HG02678 (cell line): Measurements from ENCODE around the gene CASZ1.

Experiments
- ATAC-seq: cut with Tn5 transposase; IDR thresholded peaks from one replicate; pipeline ENCODE4 v1.9.1; 2021; ENCODE audit warnings: mild to moderate bottlenecking, moderate library complexity; ENCODE audit not compliant: unreplicated experiment

The CASZ1 gene

DNA sequence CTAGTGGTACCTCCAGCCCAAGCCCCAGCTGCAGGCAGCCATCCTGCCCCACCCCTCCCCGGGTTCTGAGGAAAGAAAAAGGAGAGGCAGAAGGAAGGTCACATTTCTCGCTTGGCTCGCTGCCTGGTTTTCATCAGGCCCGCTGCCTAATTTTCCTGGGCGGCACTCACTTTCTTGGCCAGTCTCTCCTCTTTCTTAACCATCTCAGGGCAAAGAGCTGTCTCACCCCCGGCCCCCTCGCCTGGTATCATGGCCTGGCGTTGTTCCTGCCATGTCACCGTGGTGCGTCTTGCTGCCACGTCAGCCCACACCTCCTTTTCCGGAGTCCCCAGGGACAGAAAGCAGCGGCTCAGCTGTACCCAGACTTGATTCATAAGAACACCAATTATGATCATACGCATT is 26.6 kb upstream of the CASZ1 start:
- no peak for ATAC-seq

DNA sequence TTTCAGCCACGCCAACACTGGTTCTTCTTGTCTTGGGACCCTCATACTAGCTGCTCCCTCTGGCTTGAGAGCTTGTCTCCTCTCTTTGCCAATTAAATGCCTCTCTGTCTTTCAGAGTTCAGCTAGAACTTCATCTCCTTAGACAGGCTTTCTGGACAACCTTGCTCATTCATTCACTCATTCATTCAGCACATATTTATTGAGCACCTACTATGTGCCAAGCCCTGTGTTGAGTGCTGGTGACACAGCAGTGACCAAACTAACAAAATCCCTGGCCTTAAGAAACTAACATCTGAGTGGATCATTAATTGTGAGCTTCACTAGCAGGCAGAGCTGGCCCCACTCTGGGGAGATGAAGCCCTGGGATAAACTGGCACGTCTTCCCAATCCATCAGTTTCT is 24.9 kb upstream of the CASZ1 start:
- no peak for ATAC-seq

DNA sequence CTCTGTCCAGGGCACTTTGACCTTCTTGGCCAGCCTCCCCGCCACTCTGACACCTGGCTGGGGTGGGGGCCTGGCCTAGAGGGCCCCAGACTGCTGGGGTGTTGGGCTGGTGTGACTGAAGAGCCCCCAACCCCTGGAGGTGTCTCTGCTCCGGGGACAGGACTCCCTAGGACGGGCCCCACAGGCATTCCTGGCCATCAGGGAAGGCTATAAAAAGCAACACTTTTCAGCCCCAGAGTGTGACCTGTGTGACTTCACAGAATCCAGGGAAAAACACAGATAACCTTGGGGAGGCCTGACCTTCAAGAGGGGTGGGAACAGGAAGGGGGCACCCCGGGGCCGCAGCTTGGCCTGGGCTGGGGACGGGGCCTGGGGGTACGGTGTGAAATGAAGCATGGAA is 24.0 kb upstream of the CASZ1 start:
- no peak for ATAC-seq

DNA sequence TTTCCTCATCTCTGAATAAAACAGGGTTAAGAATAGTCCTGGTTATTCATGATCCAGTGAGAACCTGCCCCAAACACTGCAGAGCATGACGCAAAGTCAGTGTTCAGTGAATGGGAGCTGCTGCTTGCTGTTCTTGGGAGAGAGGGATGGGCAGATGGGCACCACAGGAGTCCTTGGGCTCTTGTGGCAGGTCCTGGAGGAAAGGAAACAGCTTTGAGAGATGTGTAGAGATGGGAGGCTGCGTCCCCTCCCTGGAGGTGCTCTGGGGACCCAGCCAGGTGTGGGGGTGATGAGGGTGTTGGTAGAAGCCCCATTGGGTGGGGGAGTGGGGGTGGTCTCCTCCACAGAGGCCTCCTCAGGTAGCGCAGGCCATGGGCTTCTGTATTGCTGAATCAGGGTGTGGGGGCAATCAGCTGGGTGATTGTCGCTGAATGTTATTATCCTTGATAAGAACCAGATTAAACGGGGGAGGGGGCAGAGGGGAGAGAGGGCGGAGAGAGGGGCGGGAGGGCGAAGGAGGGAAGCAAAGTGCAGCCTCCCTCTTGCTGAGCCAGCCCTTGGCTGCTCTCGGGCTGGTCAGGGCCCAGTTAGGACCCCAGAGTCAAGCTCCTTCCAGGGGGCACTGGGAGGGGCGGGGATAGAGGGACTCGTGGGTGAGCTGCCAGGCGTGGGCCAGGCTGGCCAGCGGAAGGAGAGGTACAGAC is 22.9 kb upstream of the CASZ1 start:
- ATAC-seq = no peak

DNA sequence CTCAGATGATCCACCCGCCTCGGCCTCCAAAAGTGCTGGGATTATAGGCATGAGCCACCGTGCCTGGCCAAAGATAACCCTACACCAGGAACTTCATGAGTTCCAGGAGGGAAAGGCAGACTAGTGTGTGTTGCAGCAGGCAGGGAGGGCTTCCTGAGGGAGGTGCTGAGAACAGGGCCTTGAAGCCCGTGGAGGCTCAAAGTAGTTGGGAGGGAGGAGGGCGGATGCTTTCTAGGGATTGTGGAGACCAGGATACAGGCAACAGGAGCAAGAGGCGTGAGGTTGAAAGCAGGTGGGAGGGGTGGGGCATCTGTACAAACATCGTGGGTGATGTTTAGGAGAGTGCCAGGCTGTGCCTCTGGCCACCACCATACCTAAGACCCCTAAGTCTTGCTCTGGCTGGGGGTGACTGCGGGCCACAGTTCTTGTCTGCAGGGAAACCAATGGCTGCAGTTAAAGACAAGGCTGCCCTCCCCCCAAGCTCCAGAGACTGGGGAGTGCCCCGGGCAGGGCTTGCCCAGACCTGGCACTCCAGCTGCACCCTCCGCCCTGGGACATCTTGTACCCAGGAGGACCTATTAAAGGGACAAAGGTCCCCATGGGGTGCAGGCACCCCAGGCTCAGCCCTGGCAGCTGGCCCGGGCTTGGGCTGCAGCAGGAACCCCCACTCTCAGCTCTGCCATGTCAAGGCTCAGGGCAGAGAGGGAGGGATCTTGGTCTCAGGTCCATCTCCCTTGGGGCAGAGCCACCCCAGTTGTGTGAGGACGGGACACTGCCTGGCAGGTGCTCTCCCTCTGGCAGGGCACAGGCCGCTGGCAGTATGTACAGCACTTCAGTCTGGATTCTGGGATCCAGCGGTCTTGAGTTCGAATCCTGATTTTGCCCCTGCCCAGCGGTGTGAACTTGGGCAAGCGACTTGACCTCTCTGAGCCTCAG is 22.1 kb upstream of the CASZ1 start:
- ATAC-seq = no peak

DNA sequence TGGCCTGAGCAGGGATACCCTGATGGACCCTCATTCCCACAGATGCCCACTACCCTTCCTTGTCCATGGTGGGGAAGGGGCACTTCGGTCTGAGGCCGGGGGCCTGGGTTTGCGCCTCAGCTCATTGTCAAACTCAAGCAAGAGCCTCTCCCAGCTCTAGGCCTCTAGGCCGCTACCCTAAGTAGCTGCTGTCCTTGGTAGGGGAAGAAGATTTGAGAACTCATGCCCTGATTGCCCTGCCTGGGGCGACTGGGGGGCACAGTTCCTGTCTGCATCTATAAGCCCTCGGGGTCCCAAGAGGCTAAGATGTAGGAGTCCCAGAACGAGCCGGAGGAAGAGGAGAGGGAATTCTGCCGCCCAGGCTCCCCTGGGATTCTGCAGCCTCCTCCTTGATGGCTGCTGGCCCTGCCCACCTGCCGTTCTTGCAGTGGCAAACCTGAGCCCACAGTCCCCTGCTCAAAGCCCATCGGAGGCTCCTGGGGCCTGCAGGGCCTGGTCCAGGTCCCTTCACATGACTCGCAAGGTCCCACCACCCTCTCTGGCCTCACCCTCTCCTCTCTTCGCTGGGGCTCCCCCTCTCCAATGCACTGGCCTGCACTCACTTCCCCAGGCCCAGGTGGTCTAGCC is 20.4 kb upstream of the CASZ1 start:
- ATAC-seq = no peak

DNA sequence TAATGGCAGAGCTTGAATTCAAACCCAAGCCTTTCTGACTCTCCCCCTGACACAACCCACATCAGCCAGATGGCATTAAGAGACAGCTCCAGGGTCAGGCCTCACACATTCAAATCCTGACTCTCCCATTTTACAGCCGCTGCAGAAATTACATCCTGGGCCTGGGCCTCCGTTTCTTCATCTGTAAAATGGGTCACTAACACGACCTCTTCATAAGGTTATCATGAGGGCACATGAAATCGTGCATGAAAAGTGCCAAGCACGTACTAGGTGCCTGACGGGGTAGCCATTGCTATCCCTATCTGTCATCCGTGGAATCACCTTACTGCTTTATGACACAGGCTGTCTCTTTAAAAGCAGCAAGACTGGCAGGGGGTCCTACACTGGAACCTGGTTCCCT is 19.8 kb upstream of the CASZ1 start:
- ATAC-seq = no peak

DNA sequence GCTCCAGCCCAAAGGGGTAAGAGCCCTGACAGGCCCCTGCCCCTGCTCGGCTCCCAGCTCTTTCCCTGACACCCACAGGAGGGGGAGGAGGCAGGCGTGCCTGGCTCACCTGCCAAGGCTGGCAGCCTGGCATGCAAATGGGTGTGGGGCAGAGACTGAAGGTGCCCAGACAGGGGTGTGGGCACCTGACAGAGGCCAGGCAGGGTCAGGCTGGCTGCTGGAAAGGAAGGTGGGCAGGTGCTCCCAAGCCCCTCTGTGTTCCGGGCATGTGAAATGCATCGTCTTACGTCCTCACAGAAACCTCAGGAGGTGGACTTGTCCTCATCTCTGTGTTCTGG is 19.4 kb upstream of the CASZ1 start:
- ATAC-seq = no peak

DNA sequence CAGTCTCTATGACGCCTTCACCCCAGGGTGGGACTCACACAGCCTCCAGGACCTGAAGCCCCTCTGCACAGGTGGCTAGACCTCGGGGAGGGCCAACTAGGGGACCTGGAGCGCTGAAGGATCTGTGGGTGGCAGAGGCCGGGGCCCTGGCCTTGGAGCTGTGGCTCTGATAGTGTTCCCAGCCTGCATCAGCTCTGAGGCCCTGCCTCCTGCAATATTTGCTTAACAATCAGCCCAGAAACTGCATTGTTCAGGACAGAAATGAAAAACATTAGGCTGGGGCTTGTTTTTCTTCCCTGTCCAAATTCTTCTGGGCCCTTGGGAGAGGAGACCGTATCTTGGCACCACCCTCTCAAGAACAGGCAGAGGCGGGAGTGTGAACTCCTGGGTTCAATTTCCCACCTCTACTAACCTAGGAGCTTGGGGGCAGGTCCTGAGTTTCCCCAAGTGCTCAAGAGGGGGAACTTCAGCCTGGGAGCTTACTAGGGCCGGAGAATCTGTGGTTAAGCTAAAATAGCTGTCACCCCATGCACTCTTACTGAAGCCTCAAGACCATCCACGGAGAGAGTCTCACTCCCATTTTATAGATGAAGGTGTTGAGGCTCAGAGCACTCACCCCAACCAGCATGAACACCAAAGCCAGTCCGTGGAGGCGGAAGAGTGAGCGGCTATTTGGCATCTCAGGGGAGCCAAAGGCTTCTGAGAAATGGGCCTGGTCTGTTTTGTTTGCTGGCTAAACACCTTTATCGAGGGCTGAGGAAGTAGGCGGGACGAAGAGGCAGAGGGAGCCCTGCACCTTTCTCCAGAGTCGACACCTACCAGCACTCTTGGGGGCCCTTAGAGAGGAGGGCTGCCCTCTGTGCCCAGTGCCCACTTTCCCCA is 18.8 kb upstream of the CASZ1 start:
- no peak for ATAC-seq

DNA sequence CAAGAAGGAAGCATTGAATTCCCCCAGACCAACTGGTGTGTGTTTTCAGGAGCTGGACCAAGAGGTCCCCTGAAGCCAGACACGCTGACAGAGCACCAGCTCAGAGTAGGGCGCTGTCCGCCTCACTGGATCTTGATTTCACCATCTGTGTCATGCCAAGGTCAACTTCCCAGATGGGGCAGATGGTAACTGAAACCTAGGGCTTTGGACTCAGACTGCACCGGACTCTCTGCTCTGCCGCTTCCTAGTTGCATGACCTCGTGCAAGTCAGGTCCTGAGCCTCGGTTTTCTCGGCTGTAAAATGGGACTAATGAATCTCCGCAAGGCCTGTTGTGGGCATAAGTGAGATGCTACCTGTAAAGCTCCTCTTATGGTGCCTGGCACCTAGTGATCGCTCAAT is 17.9 kb upstream of the CASZ1 start:
- no peak for ATAC-seq

DNA sequence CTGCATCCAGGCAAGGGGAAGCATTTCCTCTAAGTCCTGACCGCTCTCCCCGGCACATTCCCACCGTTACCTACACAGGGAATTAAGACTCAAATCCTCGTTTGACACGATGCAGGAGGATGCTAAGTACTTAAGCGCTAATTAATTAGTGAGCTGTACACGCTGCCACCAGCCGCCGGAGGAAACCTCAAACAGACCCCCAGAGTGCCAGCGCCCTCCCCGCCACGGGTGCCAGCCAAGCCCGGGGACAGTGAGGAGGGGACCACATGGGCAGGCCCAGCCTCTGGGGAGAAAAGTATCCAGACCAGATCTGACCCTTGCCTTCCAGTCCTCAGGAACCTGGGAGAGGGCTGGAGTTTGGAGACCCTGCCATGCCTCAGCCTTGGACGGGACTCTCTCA is 17.4 kb upstream of the CASZ1 start:
- ATAC-seq = no peak

DNA sequence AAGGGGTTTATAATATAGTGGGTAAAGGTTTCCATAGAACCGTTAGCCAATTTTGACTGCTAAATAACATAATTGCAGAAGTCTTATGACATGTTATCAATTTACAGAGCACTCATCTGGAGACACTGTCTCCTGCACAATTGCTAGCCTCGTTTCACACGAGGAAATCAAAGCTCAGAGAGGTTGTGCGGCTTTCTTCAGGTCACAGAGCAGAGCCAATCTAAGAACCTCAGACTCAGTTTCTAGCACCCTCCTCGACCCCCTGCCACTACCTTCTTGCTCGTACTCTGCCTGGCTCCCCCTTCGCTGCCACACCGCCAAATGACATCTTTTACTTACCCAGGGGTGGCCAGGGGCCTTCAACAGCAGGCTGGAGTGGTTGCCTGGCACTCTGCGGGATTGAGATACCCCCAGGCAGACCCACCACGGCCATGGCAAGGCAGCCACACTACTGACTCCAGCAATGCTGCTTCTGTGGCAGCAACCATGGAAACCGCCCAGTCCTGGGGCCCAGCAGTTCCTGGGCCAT is 16.0 kb upstream of the CASZ1 start:
- no peak for ATAC-seq

DNA sequence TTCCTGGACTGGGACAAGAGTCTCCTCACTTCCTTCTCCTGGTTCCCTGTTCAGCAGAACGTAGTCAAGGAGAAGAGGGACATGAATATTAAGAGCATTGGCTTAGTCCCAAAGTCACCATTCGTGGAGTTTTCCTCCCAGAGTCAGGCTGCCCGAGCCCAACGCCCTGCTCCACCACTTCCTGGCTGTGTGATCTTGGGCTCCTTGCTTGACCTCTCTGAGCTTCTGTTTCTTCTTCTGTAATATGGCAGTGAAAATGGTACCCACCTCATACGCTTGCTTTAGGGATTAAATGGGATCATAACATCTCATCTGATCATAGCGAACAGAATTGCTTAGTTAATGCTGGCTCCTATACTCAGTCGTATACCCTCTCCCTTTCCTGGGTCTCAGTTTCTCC is 12.0 kb upstream of the CASZ1 start:
- no peak for ATAC-seq

DNA sequence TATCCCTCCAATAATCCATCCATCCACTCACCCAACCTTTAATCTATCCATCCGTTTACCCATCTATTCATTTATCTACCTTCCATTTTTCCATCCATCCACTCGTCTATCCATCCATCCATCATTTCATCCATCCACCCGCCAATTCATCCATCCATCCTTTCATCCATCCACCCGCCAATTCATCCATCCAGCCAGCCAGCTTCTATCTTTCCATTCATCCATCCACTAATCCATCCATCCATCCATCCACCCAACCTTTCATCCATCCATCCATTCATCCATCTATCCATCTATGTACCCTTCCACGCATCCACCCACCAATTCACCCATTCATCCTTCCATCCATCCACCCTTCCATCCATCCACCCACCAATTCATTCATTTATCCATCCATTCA is 10.5 kb upstream of the CASZ1 start:
- no peak for ATAC-seq

DNA sequence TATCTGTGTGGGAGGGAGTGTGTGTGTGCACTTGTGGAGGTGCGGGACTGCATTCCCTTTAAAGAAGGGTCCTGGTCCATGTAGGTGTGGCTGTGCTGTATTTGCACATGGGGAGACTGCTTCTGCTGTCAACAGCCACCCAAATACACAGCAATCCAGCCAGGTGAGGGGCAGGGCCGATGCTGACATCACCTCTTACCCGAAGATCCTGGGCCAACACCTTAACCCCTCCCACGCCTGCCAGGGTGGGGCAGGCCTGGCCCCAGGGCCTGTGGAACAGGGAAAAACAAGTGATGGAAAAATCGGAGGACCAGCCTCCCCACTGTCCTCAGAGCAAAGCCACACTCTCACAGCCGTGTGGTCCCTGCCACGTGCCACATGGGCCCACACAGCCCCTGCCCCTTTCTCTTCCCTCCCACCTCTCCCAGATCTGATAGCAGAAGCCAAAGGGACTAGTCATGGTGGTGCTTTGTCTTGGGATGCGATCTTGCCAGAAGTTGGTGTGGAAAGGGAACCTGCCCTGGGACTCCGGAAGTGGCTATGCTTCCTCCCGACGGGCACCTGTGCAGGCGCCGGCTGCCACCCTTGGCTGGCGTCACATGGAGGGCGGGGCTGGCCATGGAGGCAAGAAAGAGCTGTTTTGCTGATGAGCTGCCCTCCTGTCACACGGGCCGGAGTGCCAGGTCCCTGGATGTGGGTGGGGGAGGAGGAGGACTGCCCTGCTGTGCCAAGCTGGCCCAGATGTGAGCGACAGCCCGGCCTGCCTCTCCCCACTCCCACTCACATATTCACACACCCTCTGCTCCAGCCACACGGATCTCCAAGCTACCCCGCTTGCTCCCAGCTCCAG is 7.8 kb upstream of the CASZ1 start:
- no peak for ATAC-seq

DNA sequence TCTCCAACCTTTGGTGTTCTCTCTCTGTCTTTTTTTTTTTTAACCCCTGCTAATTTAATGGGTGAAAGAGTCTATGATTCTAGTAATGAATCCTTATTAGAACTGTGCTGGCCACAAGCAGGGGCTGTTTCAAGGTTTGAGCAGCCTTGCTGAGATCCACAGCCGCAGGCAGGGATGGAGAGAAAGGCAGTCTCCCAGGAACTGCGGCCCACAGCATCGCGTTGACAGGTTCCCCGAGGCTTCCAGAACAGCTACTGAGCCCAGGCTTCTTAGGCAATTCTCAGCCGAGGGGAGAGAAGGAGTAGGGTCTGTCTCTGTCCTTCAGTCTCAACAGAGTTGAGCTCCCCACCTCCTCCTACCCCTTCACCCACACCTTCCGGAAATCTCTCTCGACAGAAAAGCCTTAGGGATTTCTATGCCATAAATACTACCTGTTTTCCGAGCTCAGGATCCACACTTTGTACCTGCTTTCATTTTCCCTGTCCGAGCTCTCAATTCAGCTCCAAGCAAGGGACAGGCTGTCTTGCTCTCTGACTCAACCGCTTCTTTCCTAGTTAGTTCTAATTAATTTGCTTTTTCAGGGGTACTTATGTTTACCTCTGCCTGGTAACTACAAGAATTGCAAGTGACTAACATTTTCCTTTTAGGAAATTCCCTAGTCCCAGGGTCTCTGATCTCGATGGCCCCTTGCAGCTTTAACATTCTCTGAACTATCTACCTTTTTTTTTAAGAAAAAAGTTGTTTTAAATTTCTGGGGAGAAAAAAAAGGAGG is 6.7 kb upstream of the CASZ1 start:
- no peak for ATAC-seq

DNA sequence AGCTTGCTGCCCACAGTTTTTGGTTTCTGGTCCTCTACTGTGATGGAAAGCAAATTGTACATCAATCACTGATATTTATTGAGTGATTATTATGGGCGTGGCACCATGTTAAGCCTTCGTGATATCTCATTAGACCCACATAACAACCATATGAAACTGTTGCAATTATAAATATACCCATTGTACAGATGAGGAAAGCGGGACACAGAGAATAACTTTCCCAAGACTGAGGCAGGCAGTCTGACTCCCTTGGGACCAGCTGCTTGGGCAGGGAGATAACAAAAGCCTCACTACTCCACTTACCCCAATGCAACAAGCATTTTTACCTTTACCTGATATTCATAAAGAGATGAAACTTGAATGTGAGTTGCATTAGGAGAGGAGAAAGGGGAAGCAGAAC is 4.3 kb upstream of the CASZ1 start:
- ATAC-seq = no peak

DNA sequence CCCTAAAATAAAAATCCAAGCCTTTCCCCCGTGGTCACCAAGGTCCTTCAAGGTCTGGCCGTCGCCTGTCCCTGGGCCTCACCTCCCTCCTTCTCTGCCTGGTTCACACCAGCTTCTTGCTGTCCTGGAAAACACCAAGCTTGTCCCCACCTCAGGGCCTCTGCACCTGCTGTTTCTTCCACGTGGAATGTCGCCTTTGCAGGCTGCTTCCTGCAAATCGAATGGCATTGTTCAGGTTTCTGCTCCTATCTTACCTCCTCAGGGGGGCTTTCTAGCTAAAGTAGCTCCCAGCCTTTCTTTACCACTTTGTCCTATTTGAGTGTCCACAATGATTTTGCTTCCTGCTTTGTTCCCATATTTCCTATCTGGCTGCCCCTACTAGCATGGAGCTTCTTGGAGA is 3.3 kb upstream of the CASZ1 start:
- ATAC-seq = no peak
